GM21576 (cell line): ENCODE data around the gene STARD13.

Source experiments
- ATAC-seq: cut with Tn5 transposase; IDR thresholded peaks from one replicate; pipeline ENCODE4 v1.9.1; 2021; ENCODE audit warnings: mild to moderate bottlenecking, moderate library complexity; ENCODE audit not compliant: unreplicated experiment

Gene STARD13

GRCh38 chr13:33277037-33277740, 8.4 kb downstream of the STARD13 start:
- no peak for ATAC-seq

- no peak for ATAC-seq
These were observed 9.0 kb downstream of the STARD13 start for GRCh38 chr13:33276570-33276969.

- no peak for ATAC-seq
These were observed 9.6 kb downstream of the STARD13 start for GRCh38 chr13:33275916-33276315.

- no peak for ATAC-seq
These were observed 11.3 kb downstream of the STARD13 start for GRCh38 chr13:33274264-33274663.

GRCh38 chr13:33272531-33273124, 12.9 kb downstream of the STARD13 start:
- no peak for ATAC-seq

- no peak for ATAC-seq
These were observed 13.8 kb downstream of the STARD13 start for GRCh38 chr13:33271759-33272158.

GRCh38 chr13:33270895-33271538, 14.5 kb downstream of the STARD13 start:
- no peak for ATAC-seq

- ATAC-seq: no peak
These were observed 19.9 kb downstream of the STARD13 start for GRCh38 chr13:33265607-33266006.

GRCh38 chr13:33265133-33265532, 20.4 kb downstream of the STARD13 start:
- no peak for ATAC-seq

- ATAC-seq: no peak
These were observed 21.0 kb downstream of the STARD13 start for GRCh38 chr13:33264620-33264978.

GRCh38 chr13:33263976-33264619, 21.5 kb downstream of the STARD13 start:
- no peak for ATAC-seq

- ATAC-seq: no peak
These were observed 22.1 kb downstream of the STARD13 start for GRCh38 chr13:33263484-33263883.

GRCh38 chr13:33262997-33263396, 22.6 kb downstream of the STARD13 start:
- ATAC-seq: no peak

- no peak for ATAC-seq
These were observed 23.0 kb downstream of the STARD13 start for GRCh38 chr13:33262594-33262993.

- ATAC-seq: no peak
These were observed 23.5 kb downstream of the STARD13 start for GRCh38 chr13:33262062-33262487.

- no peak for ATAC-seq
These were observed 24.0 kb downstream of the STARD13 start for GRCh38 chr13:33261387-33262061.

- no peak for ATAC-seq
These were observed 25.1 kb downstream of the STARD13 start for GRCh38 chr13:33260168-33261098.

- no peak for ATAC-seq
These were observed 26.3 kb downstream of the STARD13 start for GRCh38 chr13:33259296-33259695.

- ATAC-seq: no peak
These were observed 26.8 kb downstream of the STARD13 start for GRCh38 chr13:33258808-33259193.
